Vagina (tissue), 2 donors: ENCODE measurements around the gene NACAD. TPM values are rescaled to one million over a fixed set of nuclear protein-coding genes. Genes with fewer than 3 reads are reported as not detected.

Source experiments
- DNase-seq, 2 donors: peaks; one replicate each; pipeline ENCODE4 v3.0.0-alpha.2; 2017; ENCODE audit errors: extremely low spot score in 2 of 2
- H3K27ac ChIP-seq: fragments of 200-600 bp; sonication (generic); one replicate; pipeline ENCODE4 v1.5.1; 2019
- H3K27me3 ChIP-seq: fragments of 200-600 bp; sonication (generic); one replicate; pipeline ENCODE4 v1.5.1; 2019
- H3K36me3 ChIP-seq, 2 donors: fragments of 200-600 bp; sonication (generic); one replicate each; pipeline ENCODE4 v1.5.1; 2017 to 2019
- H3K4me1 ChIP-seq: fragments of 200-600 bp; sonication (generic); one replicate; pipeline ENCODE4 v1.5.1; 2019
- H3K4me3 ChIP-seq, 2 donors: fragments of 200-600 bp; sonication (generic); 1 replicate in 1 of 2; 2 replicates in 1 of 2; pipeline ENCODE4 v1.5.1; 2016 to 2019
- H3K9me3 ChIP-seq: fragments of 200-600 bp; sonication (generic); one replicate; pipeline ENCODE4 v1.5.1; 2019
- CTCF ChIP-seq, 3 experiments: fragments of 450-650 bp in 2 of 3; fragments of 200-600 bp in 1 of 3; sonication (generic) in 1 of 3; IDR thresholded peaks; one replicate each; pipeline ENCODE4 v1.5.1; 2017 to 2019; ENCODE audit warnings: antibody characterized with exemption in 3 of 3, mild to moderate bottlenecking in 2 of 3, moderate library complexity in 2 of 3
- POLR2A ChIP-seq, 2 donors: fragments of 450-650 bp; IDR thresholded peaks; one replicate each; pipeline ENCODE4 v1.6.1; 2017; ENCODE audit warnings: antibody characterized with exemption in 2 of 2, mild to moderate bottlenecking in 2 of 2, moderate library complexity in 2 of 2
- POLR2AphosphoS5 ChIP-seq, 2 donors: sonication (generic); formaldehyde crosslinking; IDR thresholded peaks; one replicate each; pipeline ENCODE4 v1.9.0; 2017; ENCODE audit warnings: antibody characterized with exemption in 2 of 2, mild to moderate bottlenecking in 2 of 2, low read depth in 1 of 2; ENCODE audit not compliant: insufficient read depth in 1 of 2
- intact Hi-C: fragments of 100-400 bp; cut with DNase I; formaldehyde crosslinking; loops from one replicate; pipeline ENCODE4 v1.15.1; 2023
- total RNA-seq: library from RNA; depleted of rRNA; stranded (reverse); fragments of >200 nt; gene quantifications from one replicate; pipeline ENCODE4 v1.2.3, GENCODE V29; 2016

The NACAD gene
- total RNA-seq, 1 donor from 2014 or later: 9.6 TPM

GRCh38 chr7:45102785-45103712 is 14.3 kb upstream of the NACAD start:
- H3K36me3 ChIP-seq: peaks cover 3 to 91% of the 10 kb centered on the region in 2 donors
- H3K27me3 ChIP-seq: no peaks in the 10 kb centered on the region
- peaks cover 18% of the 10 kb centered on the region for H3K4me1 ChIP-seq
- no peak overlapping the region for H3K27ac ChIP-seq
- no peak for TF ChIP-seq POLR2A (IDR thresholded peaks at IDR 0.05)
- no peak for TF ChIP-seq CTCF (IDR thresholded peaks at IDR 0.05)
- TF ChIP-seq POLR2AphosphoS5 (IDR thresholded peaks at IDR 0.05; ENCODE audit: insufficient read depth in 1 of 2, low read depth in 1 of 2): no peak
- DNase-seq: no peak
- H3K9me3 ChIP-seq: no peaks in the 10 kb centered on the region
- intact Hi-C loops: loop anchor here (5.0 kb wide), 1 partner anchor 101 kb away; the partner anchor contains the start of gene CCM2
- H3K4me3 ChIP-seq: no peak overlapping the region

GRCh38 chr7:45101748-45102147 is 13.0 kb upstream of the NACAD start:
- H3K27me3 ChIP-seq: no peaks in the 10 kb centered on the region
- H3K9me3 ChIP-seq: no peaks in the 10 kb centered on the region
- no peak overlapping the region for H3K4me3 ChIP-seq
- H3K4me1 ChIP-seq: peaks cover 10% of the 10 kb centered on the region
- peaks cover 0 to 79% of the 10 kb centered on the region in 2 donors for H3K36me3 ChIP-seq
- H3K27ac ChIP-seq: no peak overlapping the region
- intact Hi-C loops: loop anchor here (5.0 kb wide), 1 partner anchor 99 kb away; the partner anchor contains the start of gene CCM2
- TF ChIP-seq POLR2A (IDR thresholded peaks at IDR 0.05) (no peak), POLR2AphosphoS5 (IDR thresholded peaks at IDR 0.05; ENCODE audit: insufficient read depth in 1 of 2, low read depth in 1 of 2) (no peak), CTCF (IDR thresholded peaks at IDR 0.05) (no peak)
- no peak for DNase-seq

GRCh38 chr7:45100761-45101480 is 12.2 kb upstream of the NACAD start:
- intact Hi-C loops: loop anchor here (5.0 kb wide), 1 partner anchor 99 kb away; the partner anchor contains the start of gene CCM2
- H3K9me3 ChIP-seq: no peaks in the 10 kb centered on the region
- DNase-seq: no peak
- H3K27me3 ChIP-seq: no peaks in the 10 kb centered on the region
- peaks cover 2% of the 10 kb centered on the region for H3K4me1 ChIP-seq
- no peak overlapping the region for H3K4me3 ChIP-seq
- no peak overlapping the region for H3K27ac ChIP-seq
- TF ChIP-seq POLR2AphosphoS5 (IDR thresholded peaks at IDR 0.05; ENCODE audit: insufficient read depth in 1 of 2, low read depth in 1 of 2) (no peak), POLR2A (IDR thresholded peaks at IDR 0.05) (no peak), CTCF (IDR thresholded peaks at IDR 0.05) (no peak)
- peaks cover 0 to 71% of the 10 kb centered on the region in 2 donors for H3K36me3 ChIP-seq

GRCh38 chr7:45099891-45100760 is 11.4 kb upstream of the NACAD start:
- no peak overlapping the region for H3K27ac ChIP-seq
- no peak for DNase-seq
- peaks cover 0 to 63% of the 10 kb centered on the region in 2 donors for H3K36me3 ChIP-seq

More at GRCh38 chr7:45099891-45100760, 11.4 kb upstream of the NACAD start:
- no peak for TF ChIP-seq POLR2A (IDR thresholded peaks at IDR 0.05)
- no peak for TF ChIP-seq CTCF (IDR thresholded peaks at IDR 0.05)
- TF ChIP-seq POLR2AphosphoS5 (IDR thresholded peaks at IDR 0.05; ENCODE audit: insufficient read depth in 1 of 2, low read depth in 1 of 2): no peak
- H3K9me3 ChIP-seq: no peaks in the 10 kb centered on the region
- no peaks in the 10 kb centered on the region for H3K4me1 ChIP-seq
- H3K27me3 ChIP-seq: no peaks in the 10 kb centered on the region
- intact Hi-C loops: loop anchor here (5.0 kb wide), 1 partner anchor 98 kb away; the partner anchor contains the start of gene CCM2
- no peak overlapping the region for H3K4me3 ChIP-seq
